HL-60 (cell line): ENCODE results near the gene TMEM106C.

Source experiments
- DNase-seq, 2 experiments: peaks; one replicate each; pipeline ENCODE4 v3.0.0-alpha.2; 2010 to 2020; ENCODE audit warnings: low read depth in 1 of 2, low spot score in 1 of 2
- H3K27ac ChIP-seq: fragments of 250-450 bp; sonication (Bioruptor Pico); replicated peaks from 2 replicates; pipeline ENCODE4 v1.5.1; 2020; ENCODE audit warnings: mild to moderate bottlenecking, moderate library complexity
- H3K27me3 ChIP-seq: fragments of 250-450 bp; sonication (Bioruptor Pico); 2 replicates; pipeline ENCODE4 v1.5.1; 2021; ENCODE audit warnings: mild to moderate bottlenecking, moderate library complexity; ENCODE audit not compliant: insufficient read depth, poor library complexity, severe bottlenecking
- H3K4me3 ChIP-seq: replicated peaks from 2 replicates; pipeline ENCODE4 v1.5.1; 2011; ENCODE audit warnings: mild to moderate bottlenecking, control low read depth, low read length; ENCODE audit not compliant: insufficient read depth
- GABPA ChIP-seq: IDR thresholded peaks from 2 replicates; pipeline ENCODE4 v1.6.1; 2012; ENCODE audit warnings: low read depth
- POLR2AphosphoS5 ChIP-seq: IDR thresholded peaks from 2 replicates; pipeline ENCODE4 v1.6.1; 2012; ENCODE audit warnings: low read depth
- SPI1 ChIP-seq: IDR thresholded peaks from 2 replicates; pipeline ENCODE4 v1.6.1; 2012; ENCODE audit warnings: low read depth, mild to moderate bottlenecking, borderline replicate concordance
- TF ChIP-seq, protein P1 (sequence below): IDR thresholded peaks from one replicate; pipeline ENCODE4 v1.5.1; 2011; ENCODE audit warnings: low read length, control low read depth, inconsistent platforms; ENCODE audit not compliant: insufficient read depth
- TF ChIP-seq, protein P2 (sequence below): IDR thresholded peaks from 2 replicates; pipeline ENCODE4 v1.6.1; 2012; ENCODE audit warnings: low read depth; ENCODE audit not compliant: insufficient replicate concordance

Gene TMEM106C

GRCh38 chr12:47988073-47989022 lies 25.0 kb downstream of the TMEM106C start:
- TF ChIP-seq, protein P1, sequence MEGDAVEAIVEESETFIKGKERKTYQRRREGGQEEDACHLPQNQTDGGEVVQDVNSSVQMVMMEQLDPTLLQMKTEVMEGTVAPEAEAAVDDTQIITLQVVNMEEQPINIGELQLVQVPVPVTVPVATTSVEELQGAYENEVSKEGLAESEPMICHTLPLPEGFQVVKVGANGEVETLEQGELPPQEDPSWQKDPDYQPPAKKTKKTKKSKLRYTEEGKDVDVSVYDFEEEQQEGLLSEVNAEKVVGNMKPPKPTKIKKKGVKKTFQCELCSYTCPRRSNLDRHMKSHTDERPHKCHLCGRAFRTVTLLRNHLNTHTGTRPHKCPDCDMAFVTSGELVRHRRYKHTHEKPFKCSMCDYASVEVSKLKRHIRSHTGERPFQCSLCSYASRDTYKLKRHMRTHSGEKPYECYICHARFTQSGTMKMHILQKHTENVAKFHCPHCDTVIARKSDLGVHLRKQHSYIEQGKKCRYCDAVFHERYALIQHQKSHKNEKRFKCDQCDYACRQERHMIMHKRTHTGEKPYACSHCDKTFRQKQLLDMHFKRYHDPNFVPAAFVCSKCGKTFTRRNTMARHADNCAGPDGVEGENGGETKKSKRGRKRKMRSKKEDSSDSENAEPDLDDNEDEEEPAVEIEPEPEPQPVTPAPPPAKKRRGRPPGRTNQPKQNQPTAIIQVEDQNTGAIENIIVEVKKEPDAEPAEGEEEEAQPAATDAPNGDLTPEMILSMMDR, result no peak
- no peak for TF ChIP-seq GABPA
- TF ChIP-seq, protein P2, sequence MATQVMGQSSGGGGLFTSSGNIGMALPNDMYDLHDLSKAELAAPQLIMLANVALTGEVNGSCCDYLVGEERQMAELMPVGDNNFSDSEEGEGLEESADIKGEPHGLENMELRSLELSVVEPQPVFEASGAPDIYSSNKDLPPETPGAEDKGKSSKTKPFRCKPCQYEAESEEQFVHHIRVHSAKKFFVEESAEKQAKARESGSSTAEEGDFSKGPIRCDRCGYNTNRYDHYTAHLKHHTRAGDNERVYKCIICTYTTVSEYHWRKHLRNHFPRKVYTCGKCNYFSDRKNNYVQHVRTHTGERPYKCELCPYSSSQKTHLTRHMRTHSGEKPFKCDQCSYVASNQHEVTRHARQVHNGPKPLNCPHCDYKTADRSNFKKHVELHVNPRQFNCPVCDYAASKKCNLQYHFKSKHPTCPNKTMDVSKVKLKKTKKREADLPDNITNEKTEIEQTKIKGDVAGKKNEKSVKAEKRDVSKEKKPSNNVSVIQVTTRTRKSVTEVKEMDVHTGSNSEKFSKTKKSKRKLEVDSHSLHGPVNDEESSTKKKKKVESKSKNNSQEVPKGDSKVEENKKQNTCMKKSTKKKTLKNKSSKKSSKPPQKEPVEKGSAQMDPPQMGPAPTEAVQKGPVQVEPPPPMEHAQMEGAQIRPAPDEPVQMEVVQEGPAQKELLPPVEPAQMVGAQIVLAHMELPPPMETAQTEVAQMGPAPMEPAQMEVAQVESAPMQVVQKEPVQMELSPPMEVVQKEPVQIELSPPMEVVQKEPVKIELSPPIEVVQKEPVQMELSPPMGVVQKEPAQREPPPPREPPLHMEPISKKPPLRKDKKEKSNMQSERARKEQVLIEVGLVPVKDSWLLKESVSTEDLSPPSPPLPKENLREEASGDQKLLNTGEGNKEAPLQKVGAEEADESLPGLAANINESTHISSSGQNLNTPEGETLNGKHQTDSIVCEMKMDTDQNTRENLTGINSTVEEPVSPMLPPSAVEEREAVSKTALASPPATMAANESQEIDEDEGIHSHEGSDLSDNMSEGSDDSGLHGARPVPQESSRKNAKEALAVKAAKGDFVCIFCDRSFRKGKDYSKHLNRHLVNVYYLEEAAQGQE, result no peak
- no peak for TF ChIP-seq SPI1
- TF ChIP-seq POLR2AphosphoS5, result no peak
- DNase-seq, result no peak
- Histone ChIP-seq H3K4me3 (no peak overlapping the region), H3K27me3 (peaks cover 3% of the 10 kb centered on the region), H3K27ac (no peak overlapping the region)

- DNase-seq, result no peak
- no peak for TF ChIP-seq POLR2AphosphoS5
- TF ChIP-seq, protein P2, result no peak
- TF ChIP-seq, protein P1, result no peak
- TF ChIP-seq GABPA, result no peak
- TF ChIP-seq SPI1, result no peak
- H3K27me3 ChIP-seq, result peaks cover 5% of the 10 kb centered on the region
- no peak overlapping the region for H3K4me3 ChIP-seq
- no peak overlapping the region for H3K27ac ChIP-seq
Observed at GRCh38 chr12:47989023-47989417, 25.6 kb downstream of the TMEM106C start.

- no peak overlapping the region for H3K27ac ChIP-seq
- DNase-seq, result no peak
- no peak for TF ChIP-seq POLR2AphosphoS5
- H3K4me3 ChIP-seq, result no peak overlapping the region
- H3K27me3 ChIP-seq, result peaks cover 7% of the 10 kb centered on the region
Observed at GRCh38 chr12:47989666-47990065, 26.3 kb downstream of the TMEM106C start.

GRCh38 chr12:47990351-47991105 lies 27.1 kb downstream of the TMEM106C start:
- Histone ChIP-seq H3K4me3 (no peak overlapping the region), H3K27ac (no peak overlapping the region), H3K27me3 (peaks cover 11% of the 10 kb centered on the region)
- TF ChIP-seq, protein P2, result no peak
- TF ChIP-seq, protein P1, result no peak
- TF ChIP-seq POLR2AphosphoS5 (no peak), SPI1 (0 out of 2 replicates have a peak, but pooled peaks have one; percentile 55), GABPA (no peak)
- peak; percentile 37 to 74 for DNase-seq
